Body of pancreas (tissue), 4 donors: Measurements from ENCODE around the gene DMD.

Experiments
- POLR2A ChIP-seq, 3 donors: fragments of 450-650 bp; IDR thresholded peaks; one replicate each; pipeline ENCODE4 v1.6.1; 2016; ENCODE audit warnings: antibody characterized with exemption in 3 of 3, mild to moderate bottlenecking in 2 of 3
- TF ChIP-seq, protein P1 (sequence below), 7 experiments: fragments of 450-650 bp in 4 of 7; fragments of 200-600 bp in 3 of 7; sonication (generic) in 3 of 7; IDR thresholded peaks; one replicate each; pipeline ENCODE4 v1.5.1; 2016 to 2019; ENCODE audit warnings: antibody characterized with exemption in 7 of 7

DNA sequence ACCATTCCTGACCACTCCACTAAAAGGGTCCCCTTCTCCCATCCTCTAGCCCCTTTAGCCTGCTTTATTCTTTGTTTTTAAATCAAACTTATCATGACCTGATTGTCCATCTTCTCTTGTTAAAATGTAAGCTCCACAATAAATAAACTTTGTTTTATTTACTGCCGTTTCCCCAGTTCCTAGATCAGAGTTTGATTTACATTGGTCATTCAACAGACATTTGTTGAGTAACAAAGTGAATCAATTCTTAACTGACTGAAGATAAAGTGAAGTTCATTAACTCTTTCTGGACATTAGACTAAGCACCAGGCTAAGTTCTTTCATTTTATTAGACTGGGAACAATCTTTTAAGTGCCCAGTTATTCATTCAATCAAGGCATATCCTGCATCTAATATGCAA, 1876.4 kb downstream of the DMD start:
- TF ChIP-seq POLR2A (IDR thresholded peaks at IDR 0.05) = no peak
- TF ChIP-seq, protein P1, sequence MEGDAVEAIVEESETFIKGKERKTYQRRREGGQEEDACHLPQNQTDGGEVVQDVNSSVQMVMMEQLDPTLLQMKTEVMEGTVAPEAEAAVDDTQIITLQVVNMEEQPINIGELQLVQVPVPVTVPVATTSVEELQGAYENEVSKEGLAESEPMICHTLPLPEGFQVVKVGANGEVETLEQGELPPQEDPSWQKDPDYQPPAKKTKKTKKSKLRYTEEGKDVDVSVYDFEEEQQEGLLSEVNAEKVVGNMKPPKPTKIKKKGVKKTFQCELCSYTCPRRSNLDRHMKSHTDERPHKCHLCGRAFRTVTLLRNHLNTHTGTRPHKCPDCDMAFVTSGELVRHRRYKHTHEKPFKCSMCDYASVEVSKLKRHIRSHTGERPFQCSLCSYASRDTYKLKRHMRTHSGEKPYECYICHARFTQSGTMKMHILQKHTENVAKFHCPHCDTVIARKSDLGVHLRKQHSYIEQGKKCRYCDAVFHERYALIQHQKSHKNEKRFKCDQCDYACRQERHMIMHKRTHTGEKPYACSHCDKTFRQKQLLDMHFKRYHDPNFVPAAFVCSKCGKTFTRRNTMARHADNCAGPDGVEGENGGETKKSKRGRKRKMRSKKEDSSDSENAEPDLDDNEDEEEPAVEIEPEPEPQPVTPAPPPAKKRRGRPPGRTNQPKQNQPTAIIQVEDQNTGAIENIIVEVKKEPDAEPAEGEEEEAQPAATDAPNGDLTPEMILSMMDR (IDR thresholded peaks at IDR 0.05) = no peak
